Measurements from ENCODE around the gene EXOC6. TPM values are rescaled to one million over a fixed set of nuclear protein-coding genes. Genes with fewer than 3 reads are reported as not detected.

Gene EXOC6
- polyA plus RNA-seq, 1 donor (not counting 4 experiments of a cell fraction or from before 2014, with no cell fraction given) = 1.2 TPM

DNA sequence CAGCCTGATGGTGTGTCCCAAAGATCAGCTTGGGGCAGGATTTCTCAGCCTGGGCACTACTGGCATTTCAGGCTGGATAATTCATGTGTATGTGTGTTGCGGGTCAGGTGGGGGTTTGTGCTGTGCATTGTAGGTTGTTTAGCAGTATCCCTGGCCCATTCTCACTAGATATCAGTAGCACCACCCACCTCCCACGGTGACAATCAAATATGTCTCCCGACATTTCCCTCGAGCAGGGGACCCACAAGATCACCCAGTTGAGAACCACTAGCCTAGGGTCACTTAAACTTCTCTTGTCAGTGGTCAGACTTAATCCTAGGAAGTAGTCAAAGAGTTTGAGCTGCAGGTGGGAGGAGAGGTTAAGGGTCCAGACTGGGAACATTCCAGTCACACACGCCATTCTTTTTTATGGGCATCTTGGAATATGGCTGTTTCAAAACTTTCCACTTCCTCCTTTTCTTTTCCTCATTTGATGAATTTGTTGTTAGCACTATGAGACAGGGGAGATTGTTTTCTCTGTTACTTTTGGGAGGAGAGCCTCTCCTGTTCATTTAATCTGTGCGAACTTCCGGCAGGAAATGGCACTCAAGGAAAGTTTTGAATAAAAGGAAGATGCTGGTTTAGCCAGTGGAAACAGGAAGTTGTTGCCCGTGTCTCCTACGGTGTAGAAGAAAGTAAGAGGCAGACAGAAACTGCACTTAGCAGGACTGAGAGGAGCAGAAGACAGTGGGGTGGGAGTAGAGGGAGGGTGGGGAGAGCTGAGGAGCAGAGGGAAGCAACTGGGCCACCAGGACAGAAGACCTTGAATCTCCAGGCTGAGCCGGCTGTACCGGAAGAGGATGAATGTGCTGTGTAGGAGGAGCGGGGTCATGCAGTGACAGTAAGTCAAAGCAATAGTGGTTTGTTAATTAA is 17.6 kb upstream of the EXOC6 start:
- H2AFZ ChIP-seq (ENCODE audit: control insufficient read depth, low read length) = peak overlapping the region; percentile 5
- H3K9ac ChIP-seq (ENCODE audit: control insufficient read depth, extremely low read depth, insufficient read depth, low read length) = no peak overlapping the region
- no peaks in the 10 kb centered on the region for H3K79me2 ChIP-seq (ENCODE audit: control insufficient read depth, insufficient read depth, low read length)
- no peak for TF ChIP-seq EZH2 (IDR thresholded peaks at IDR 0.05; ENCODE audit: low read length)
- TF ChIP-seq, protein P1, sequence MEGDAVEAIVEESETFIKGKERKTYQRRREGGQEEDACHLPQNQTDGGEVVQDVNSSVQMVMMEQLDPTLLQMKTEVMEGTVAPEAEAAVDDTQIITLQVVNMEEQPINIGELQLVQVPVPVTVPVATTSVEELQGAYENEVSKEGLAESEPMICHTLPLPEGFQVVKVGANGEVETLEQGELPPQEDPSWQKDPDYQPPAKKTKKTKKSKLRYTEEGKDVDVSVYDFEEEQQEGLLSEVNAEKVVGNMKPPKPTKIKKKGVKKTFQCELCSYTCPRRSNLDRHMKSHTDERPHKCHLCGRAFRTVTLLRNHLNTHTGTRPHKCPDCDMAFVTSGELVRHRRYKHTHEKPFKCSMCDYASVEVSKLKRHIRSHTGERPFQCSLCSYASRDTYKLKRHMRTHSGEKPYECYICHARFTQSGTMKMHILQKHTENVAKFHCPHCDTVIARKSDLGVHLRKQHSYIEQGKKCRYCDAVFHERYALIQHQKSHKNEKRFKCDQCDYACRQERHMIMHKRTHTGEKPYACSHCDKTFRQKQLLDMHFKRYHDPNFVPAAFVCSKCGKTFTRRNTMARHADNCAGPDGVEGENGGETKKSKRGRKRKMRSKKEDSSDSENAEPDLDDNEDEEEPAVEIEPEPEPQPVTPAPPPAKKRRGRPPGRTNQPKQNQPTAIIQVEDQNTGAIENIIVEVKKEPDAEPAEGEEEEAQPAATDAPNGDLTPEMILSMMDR (optimal IDR thresholded peaks at IDR 0.05 in 1 of 3, IDR thresholded peaks at IDR 0.05 in 1 of 3, conservative IDR thresholded peaks at IDR 0.05 in 1 of 3; ENCODE audit: extremely low read depth in 1 of 3, insufficient read depth in 2 of 3, low read length in 3 of 3) = no peak
- no peaks in the 10 kb centered on the region for H3K4me1 ChIP-seq (ENCODE audit: control insufficient read depth, extremely low read depth, insufficient read depth, low read length)
- no peak overlapping the region for H3K4me2 ChIP-seq (ENCODE audit: control insufficient read depth, extremely low read depth, insufficient read depth, low read depth, low read length)
- H4K20me1 ChIP-seq (ENCODE audit: control insufficient read depth, extremely low read depth, insufficient read depth, low read length) = no peaks in the 10 kb centered on the region
- H3K9me1 ChIP-seq (ENCODE audit: control insufficient read depth, extremely low read depth, insufficient read depth, low read length) = no peaks in the 10 kb centered on the region
- H3K27ac ChIP-seq (ENCODE audit: control insufficient read depth, insufficient read depth, low read length) = no peak overlapping the region
- no peaks in the 10 kb centered on the region for H3K27me3 ChIP-seq (ENCODE audit: control insufficient read depth, extremely low read depth, insufficient read depth, low read length)
- H3K9me3 ChIP-seq (ENCODE audit: control insufficient read depth, low read depth, low read length) = no peaks in the 10 kb centered on the region
- dilution Hi-C loops (cut with MboI; ENCODE audit: extremely low pct_ligation_motif_present, low sequenced_read_pairs) = no loop called here
- FAIRE-seq (no peak), DNase-seq (ENCODE audit: low read depth, low spot score) (no peak)
- H3K36me3 ChIP-seq (ENCODE audit: control insufficient read depth in 2 of 2, extremely low read depth in 1 of 2, insufficient read depth in 2 of 2, low read length in 2 of 2) = no peaks in the 10 kb centered on the region
- H3K4me3 ChIP-seq (ENCODE audit: control insufficient read depth in 2 of 3, extremely low read depth in 1 of 3, insufficient read depth in 2 of 3, low read depth in 1 of 3, low read length in 3 of 3) = no peak overlapping the region

DNA sequence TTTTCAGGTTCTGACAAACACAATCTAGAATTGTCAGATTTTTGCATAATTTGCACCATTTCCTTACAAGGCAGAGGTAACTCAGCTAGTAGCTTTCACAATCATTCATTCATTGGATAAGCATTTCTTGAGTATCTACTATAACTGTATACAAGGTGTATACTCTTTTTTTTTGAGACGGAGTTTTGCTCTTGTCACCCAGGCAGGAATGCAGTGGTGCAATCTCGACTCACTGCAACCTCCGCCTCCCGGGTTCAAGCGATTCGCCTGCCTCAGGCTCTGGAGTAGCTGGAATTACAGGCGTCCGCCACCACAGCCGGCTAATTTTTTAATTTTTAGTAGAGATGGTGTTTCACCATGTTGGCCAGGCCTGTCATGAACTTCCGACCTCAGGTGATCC is 16.2 kb upstream of the EXOC6 start:
- TF ChIP-seq, protein P1 (optimal IDR thresholded peaks at IDR 0.05 in 1 of 3, IDR thresholded peaks at IDR 0.05 in 1 of 3, conservative IDR thresholded peaks at IDR 0.05 in 1 of 3; ENCODE audit: extremely low read depth in 1 of 3, insufficient read depth in 2 of 3, low read length in 3 of 3) = no peak
- TF ChIP-seq EZH2 (IDR thresholded peaks at IDR 0.05; ENCODE audit: low read length) = no peak
- Histone ChIP-seq H4K20me1 (ENCODE audit: control insufficient read depth, extremely low read depth, insufficient read depth, low read length) (no peaks in the 10 kb centered on the region), H3K4me1 (ENCODE audit: control insufficient read depth, extremely low read depth, insufficient read depth, low read length) (no peaks in the 10 kb centered on the region), H3K79me2 (ENCODE audit: control insufficient read depth, insufficient read depth, low read length) (no peaks in the 10 kb centered on the region), H2AFZ (ENCODE audit: control insufficient read depth, low read length) (no peak overlapping the region), H3K9me1 (ENCODE audit: control insufficient read depth, extremely low read depth, insufficient read depth, low read length) (no peaks in the 10 kb centered on the region), H3K9me3 (ENCODE audit: control insufficient read depth, low read depth, low read length) (no peaks in the 10 kb centered on the region), H3K27me3 (ENCODE audit: control insufficient read depth, extremely low read depth, insufficient read depth, low read length) (no peaks in the 10 kb centered on the region), H3K4me3 (ENCODE audit: control insufficient read depth in 2 of 3, extremely low read depth in 1 of 3, insufficient read depth in 2 of 3, low read depth in 1 of 3, low read length in 3 of 3) (no peak overlapping the region), H3K4me2 (ENCODE audit: control insufficient read depth, extremely low read depth, insufficient read depth, low read depth, low read length) (no peak overlapping the region), H3K27ac (ENCODE audit: control insufficient read depth, insufficient read depth, low read length) (no peak overlapping the region), H3K9ac (ENCODE audit: control insufficient read depth, extremely low read depth, insufficient read depth, low read length) (no peak overlapping the region), H3K36me3 (ENCODE audit: control insufficient read depth in 2 of 2, extremely low read depth in 1 of 2, insufficient read depth in 2 of 2, low read length in 2 of 2) (no peaks in the 10 kb centered on the region)
- DNase-seq (ENCODE audit: low read depth, low spot score) (no peak), FAIRE-seq (no peak)
- dilution Hi-C loops (cut with MboI; ENCODE audit: extremely low pct_ligation_motif_present, low sequenced_read_pairs) = no loop called here
